ENCODE results near the gene MPPED2. TPM values are rescaled to one million over a fixed set of nuclear protein-coding genes. Genes with fewer than 3 reads are reported as not detected.

MPPED2 gene
- total RNA-seq, 1 donor from 2014 or later, result 63.2 TPM

GRCh38 chr11:30457087-30457486, 129.1 kb downstream of the MPPED2 start:
- FAIRE-seq (no peak), DNase-seq (ENCODE audit: low spot score in 2 of 2) (no peak)

DNA sequence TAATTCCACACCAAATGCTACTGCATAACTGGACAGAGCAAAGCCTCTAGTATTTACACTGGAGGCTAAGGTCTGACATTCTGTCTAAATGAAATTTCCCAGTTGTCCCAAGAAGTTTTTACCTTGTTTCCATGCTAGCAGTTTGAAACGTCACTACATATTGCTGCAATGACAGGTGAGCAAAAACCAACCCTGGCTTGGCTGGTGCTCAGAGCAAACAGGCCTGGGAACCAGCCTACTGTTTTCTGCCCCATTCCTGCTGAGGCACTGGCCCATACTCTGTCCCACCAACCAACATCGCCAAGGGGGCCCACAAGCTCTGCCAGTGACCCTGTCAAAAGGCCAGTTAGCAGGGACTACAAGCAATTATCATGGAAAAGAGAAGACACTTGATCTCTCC, 131.1 kb downstream of the MPPED2 start:
- FAIRE-seq (no peak), DNase-seq (ENCODE audit: low spot score in 2 of 2) (no peak)

DNA sequence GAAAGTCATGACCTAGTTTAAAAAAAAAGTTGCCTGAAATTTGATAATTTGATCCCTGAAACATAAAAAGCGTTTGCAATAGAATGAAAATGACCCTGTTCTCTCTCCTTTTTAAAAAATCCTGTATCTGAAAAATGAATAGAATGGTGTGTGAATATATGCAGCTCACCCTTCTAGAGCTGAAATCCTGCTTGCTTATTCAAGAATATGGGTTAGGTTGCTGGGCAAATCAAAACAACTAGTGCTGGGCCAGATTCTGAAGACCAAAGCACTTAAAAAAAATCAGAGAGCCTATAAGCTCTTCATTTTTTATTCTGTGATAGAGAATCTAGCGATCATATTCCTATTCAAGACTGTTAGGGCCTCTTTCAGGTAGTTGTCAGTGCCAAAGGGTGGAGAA, 131.6 kb downstream of the MPPED2 start:
- no peak for FAIRE-seq
- DNase-seq (ENCODE audit: low spot score in 2 of 2), result no peak

DNA sequence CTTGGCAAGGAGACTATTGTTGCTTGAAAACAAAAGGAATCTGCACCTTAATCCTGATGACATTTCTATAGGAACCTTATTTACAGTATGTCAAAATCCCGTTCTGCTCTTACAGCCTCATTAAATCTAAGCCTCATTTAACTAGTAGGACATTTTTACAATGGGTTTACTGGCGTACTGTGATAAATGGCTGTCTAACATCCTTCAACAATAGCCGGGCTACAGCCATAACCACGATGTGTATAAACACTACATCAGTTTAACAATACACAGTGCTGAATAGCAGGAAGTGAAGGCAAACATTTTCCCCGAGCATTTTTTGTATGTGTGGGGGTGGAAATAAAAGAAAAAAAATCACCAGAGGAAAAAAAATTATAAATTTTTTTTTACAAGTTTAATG, 132.0 kb downstream of the MPPED2 start:
- FAIRE-seq (peak; percentile 3), DNase-seq (ENCODE audit: low spot score in 2 of 2) (no peak)

GRCh38 chr11:30453705-30454104, 132.4 kb downstream of the MPPED2 start:
- DNase-seq (ENCODE audit: low spot score in 2 of 2), result no peak
- FAIRE-seq, result no peak

GRCh38 chr11:30452842-30453241, 133.3 kb downstream of the MPPED2 start:
- no peak for FAIRE-seq
- no peak for DNase-seq (ENCODE audit: low spot score in 2 of 2)

DNA sequence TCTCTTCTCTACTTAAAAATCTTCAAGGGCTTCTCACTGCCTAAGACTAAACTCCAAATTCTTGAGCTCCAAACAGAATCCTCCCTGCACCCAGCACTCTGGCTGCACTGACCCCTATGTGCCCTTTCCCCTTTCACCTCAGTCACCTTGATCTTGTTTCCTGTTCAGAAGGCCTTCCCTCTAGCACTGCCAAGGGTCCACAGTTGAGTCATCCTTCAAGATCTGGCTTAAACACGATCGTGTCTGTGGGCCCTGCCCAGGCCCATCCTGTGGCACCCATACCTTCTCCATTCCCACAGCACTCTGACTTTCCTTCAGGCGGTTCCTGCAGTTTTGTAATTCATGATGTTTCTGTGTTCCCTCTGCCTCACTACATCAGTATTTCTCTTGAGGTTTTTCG, 134.0 kb downstream of the MPPED2 start:
- DNase-seq (ENCODE audit: low spot score in 2 of 2) (no peak), FAIRE-seq (no peak)

DNA sequence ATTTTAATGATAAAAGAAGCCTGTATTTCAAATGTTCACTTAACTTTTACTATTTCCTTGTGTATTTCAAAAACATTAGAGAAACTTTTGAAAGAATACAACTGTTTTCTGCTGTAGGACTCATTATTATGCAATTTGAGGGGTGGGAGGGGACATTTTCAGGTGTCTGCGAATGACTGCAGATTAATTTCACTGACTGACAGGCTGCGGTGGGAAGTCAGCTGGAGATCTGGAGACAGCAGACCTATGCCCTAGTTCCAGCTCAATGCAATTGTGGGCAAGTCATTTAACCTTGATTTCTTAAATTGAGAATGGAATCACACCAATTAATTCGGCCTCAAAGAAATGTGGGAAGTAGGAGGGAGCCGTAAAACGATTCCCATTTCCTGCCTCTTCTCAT, 134.5 kb downstream of the MPPED2 start:
- DNase-seq (ENCODE audit: low spot score in 2 of 2) (no peak), FAIRE-seq (no peak)

- FAIRE-seq (no peak), DNase-seq (ENCODE audit: low spot score in 2 of 2) (no peak)
These were observed 135.0 kb downstream of the MPPED2 start for GRCh38 chr11:30451167-30451566.

DNA sequence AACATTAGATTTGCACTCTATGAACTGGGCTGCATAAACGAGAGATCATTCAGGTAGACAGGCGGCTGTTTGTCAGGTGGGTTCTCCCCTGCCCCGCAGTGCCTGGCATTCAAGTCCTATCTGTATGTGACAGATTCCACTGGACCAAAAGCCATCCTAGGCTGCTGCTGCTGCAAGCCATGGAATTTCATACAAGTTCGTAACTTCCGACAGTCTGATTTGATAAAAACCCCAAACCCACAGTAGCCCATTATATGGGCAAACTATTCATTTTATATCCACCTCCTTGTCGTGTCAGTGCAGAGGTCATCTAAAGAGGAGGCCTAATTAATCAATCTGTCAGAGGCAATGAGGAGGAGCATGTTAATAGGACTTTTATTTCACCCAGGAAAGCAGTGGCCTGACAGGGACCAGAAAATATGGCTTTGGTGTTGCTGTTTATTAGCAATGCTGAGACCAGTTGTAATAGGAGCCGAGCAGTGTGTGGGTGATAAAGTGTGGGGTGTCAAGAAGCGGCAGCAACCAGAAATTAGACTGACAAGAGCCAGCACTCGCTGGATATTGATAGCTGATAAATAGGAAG, 139.0 kb downstream of the MPPED2 start:
- FAIRE-seq (no peak), DNase-seq (ENCODE audit: low spot score in 2 of 2) (no peak)

- DNase-seq (ENCODE audit: low spot score in 2 of 2) (no peak), FAIRE-seq (no peak)
These were observed 139.6 kb downstream of the MPPED2 start for GRCh38 chr11:30446520-30446919.

- no peak for FAIRE-seq
These were observed 141.1 kb downstream of the MPPED2 start for GRCh38 chr11:30445056-30445455.

DNA sequence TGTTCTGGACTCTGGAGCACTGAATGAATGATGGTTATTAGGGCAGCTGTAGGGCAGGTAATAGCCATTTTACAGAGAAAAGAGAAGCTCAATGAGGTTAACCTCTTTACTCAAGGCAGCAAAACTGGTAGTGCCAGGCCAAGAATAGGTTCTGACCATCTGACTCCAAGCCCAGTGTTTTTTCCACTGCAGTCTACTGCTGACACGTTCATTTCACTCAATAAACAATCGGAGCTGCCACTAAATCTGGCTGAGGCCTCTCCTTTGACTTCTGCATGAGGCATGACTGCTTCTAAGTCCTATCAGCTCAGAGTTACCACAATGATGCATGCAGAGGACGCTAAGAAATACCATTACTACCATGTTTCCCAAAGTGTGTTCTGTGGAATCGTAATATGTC, 145.6 kb downstream of the MPPED2 start:
- DNase-seq (ENCODE audit: low spot score in 2 of 2), result no peak
- no peak for FAIRE-seq

More at GRCh38 chr11:30445056-30445455, 141.1 kb downstream of the MPPED2 start:
- DNase-seq (ENCODE audit: low spot score in 2 of 2), result no peak

- no peak for FAIRE-seq
- no peak for DNase-seq (ENCODE audit: low spot score in 2 of 2)
These were observed 149.4 kb downstream of the MPPED2 start for GRCh38 chr11:30436801-30437200.

DNA sequence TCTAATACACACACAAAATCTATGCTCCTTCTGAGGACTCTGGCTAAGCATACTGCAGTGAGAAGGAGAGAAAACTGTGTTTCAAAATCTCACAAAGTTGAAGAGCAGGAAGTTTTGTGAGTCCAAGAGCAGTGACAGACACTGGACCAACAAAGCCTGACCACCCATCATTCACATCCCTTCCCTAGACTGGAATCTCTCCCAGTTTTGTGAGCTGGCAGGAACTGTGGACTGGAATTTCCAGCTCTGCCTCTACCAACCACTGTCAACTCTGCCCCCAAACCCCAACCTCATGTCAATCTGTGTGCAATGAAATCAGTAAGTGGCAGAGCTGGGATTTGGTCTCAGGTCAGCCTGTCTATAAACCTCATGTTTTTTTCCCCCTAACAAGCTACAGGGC, 150.7 kb downstream of the MPPED2 start:
- no peak for FAIRE-seq
- no peak for DNase-seq (ENCODE audit: low spot score in 2 of 2)

GRCh38 chr11:30434901-30435300, 151.3 kb downstream of the MPPED2 start:
- no peak for DNase-seq (ENCODE audit: low spot score in 2 of 2)
- FAIRE-seq, result no peak

- no peak for FAIRE-seq
- no peak for DNase-seq (ENCODE audit: low spot score in 2 of 2)
These were observed 152.3 kb downstream of the MPPED2 start for GRCh38 chr11:30433831-30434230.

GRCh38 chr11:30432716-30433115, 153.4 kb downstream of the MPPED2 start:
- FAIRE-seq (no peak), DNase-seq (ENCODE audit: low spot score in 2 of 2) (no peak)

GRCh38 chr11:30432178-30432577, 154.0 kb downstream of the MPPED2 start:
- no peak for DNase-seq (ENCODE audit: low spot score in 2 of 2)
- FAIRE-seq, result no peak

GRCh38 chr11:30431127-30431814, 154.9 kb downstream of the MPPED2 start:
- DNase-seq (ENCODE audit: low spot score in 2 of 2), result no peak
- no peak for FAIRE-seq

GRCh38 chr11:30429550-30429949, 156.6 kb downstream of the MPPED2 start:
- no peak for DNase-seq (ENCODE audit: low spot score in 2 of 2)
- FAIRE-seq, result no peak

DNA sequence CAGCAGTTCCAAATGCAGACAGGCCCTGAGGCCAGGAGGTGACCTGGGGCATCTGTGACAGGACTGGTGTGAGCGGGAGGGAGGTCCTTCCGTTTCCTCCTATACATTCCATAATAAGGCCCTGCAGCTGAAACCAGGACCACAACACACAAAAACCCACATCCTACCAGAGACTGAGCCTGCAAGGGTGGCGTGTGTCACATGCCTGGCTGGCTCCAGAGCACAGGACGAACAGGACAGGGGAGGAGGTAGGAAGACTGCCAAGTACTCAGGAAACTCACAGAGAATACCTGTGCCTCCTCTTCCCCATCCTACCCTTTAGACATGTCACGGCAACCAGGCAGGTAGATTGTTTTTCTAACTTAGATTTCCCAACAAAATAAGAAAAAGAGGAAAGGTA, 159.4 kb downstream of the MPPED2 start:
- DNase-seq (ENCODE audit: low spot score in 2 of 2) (no peak), FAIRE-seq (no peak)

- no peak for DNase-seq (ENCODE audit: low spot score in 2 of 2)
- no peak for FAIRE-seq
These were observed 161.3 kb downstream of the MPPED2 start for GRCh38 chr11:30424844-30425243.
